ENCODE results near the gene CKAP4.

DNA sequence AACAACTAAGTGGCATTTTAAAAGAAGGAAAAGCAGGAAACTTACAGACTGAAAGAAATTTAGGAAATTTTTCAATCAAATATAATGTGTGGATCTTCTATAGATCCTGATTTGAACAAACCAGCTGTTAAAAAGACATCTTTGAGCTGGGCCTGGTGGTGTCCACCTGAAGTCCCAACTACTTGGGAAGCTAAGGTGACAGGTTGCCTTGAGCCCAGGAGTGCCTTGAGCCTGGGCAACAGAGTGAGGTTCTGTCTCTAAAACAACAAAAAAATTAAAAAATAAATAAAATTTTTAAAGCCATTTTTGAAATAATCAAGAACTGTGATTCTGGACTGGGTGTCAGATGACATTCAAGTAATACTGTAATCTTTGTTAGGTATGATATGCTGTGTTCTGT is 7.0 kb downstream of the CKAP4 start:
- TF ChIP-seq, protein P1, sequence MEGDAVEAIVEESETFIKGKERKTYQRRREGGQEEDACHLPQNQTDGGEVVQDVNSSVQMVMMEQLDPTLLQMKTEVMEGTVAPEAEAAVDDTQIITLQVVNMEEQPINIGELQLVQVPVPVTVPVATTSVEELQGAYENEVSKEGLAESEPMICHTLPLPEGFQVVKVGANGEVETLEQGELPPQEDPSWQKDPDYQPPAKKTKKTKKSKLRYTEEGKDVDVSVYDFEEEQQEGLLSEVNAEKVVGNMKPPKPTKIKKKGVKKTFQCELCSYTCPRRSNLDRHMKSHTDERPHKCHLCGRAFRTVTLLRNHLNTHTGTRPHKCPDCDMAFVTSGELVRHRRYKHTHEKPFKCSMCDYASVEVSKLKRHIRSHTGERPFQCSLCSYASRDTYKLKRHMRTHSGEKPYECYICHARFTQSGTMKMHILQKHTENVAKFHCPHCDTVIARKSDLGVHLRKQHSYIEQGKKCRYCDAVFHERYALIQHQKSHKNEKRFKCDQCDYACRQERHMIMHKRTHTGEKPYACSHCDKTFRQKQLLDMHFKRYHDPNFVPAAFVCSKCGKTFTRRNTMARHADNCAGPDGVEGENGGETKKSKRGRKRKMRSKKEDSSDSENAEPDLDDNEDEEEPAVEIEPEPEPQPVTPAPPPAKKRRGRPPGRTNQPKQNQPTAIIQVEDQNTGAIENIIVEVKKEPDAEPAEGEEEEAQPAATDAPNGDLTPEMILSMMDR (IDR thresholded peaks at IDR 0.05; ENCODE audit: low read length) = no peak
- TF ChIP-seq EZH2phosphoT487 (IDR thresholded peaks at IDR 0.05; ENCODE audit: low read length) = no peak
- TF ChIP-seq EZH2 (optimal IDR thresholded peaks at IDR 0.05; ENCODE audit: low read depth, low read length) = no peak
